ENCODE measurements around the gene SOHLH2.

SOHLH2 gene, protein sequence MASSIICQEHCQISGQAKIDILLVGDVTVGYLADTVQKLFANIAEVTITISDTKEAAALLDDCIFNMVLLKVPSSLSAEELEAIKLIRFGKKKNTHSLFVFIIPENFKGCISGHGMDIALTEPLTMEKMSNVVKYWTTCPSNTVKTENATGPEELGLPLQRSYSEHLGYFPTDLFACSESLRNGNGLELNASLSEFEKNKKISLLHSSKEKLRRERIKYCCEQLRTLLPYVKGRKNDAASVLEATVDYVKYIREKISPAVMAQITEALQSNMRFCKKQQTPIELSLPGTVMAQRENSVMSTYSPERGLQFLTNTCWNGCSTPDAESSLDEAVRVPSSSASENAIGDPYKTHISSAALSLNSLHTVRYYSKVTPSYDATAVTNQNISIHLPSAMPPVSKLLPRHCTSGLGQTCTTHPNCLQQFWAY

DNA sequence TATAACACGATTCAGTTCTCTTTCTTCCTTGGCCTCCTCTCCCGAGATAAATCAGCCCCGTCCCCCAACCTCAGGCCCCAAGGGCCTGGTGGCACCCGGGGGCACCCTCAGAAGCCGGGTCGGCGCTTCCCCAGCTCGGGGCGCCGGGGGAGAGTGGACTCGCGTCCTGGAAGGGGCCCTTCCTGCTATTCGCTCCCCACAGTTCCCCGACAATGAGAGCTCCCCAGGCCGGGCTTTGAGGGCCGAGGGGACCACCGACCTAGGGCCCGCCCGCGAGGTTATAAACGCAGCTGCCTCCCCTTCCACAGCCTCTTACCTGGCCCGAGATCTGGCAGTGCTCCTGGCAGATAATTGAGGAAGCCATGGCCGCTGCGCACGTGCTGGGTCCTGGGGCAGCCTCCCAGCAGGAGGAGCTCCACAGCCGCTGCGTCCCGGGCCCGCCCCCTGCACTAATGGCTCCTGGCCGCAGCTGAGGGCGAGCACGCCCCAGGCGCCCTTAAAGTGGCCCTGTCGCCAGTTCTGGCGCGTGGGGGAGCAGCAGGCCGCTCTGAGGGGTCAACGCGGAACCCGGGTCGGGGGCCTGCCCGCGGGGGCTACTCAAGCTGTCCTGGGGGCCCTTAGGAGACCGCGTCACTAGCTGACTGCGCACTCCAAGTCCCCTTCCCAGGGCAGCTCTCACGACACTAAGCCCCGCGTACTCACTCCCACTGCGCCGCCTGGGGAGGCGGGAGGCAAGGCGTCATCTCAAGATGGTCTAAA is at the start of gene SOHLH2:
SOHLH2 (minus strand) TSS at position 394 of the 759 bp plus-strand sequence; CDS start at position 364, 30 bp downstream.
- DNase-seq = no peak

DNA sequence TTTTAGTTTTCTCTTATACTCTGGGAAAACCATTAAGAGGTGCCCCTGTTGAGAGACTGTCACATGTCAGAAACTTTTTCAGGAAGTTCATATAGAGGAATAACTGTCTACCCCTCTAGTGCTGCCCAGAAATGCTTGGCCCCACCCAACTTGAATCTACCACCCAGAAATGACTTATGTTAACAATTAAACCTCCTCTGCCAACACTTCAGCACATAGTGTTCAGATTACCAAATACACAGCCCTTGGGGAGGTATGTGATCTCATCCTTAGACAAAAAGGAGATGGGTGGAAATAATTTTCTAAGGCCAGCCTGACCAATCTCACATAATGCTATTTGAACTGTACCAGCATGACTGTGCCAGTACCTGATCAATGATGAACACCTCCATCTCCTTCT is 47.6 kb upstream of the SOHLH2 start:
- no peak for DNase-seq

DNA sequence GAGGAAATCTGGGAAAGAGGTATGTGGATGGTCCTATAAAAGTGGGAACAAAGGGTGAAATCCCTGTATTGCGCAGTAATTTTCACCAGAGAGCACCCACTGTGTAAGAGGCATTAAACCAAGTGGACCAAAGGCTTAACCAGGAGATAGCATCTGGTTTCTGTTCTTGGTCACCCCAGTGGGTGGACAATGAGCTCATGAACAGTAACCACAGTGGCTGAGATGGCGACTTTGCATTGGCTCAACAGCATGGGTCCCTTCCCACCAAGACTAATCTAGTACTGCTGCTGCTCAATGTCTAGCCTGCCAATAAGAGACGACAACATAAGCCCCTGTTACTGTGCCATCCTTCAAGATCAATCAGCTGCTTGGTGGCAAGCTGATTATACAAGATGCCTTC is 46.7 kb upstream of the SOHLH2 start:
- DNase-seq = no peak

DNA sequence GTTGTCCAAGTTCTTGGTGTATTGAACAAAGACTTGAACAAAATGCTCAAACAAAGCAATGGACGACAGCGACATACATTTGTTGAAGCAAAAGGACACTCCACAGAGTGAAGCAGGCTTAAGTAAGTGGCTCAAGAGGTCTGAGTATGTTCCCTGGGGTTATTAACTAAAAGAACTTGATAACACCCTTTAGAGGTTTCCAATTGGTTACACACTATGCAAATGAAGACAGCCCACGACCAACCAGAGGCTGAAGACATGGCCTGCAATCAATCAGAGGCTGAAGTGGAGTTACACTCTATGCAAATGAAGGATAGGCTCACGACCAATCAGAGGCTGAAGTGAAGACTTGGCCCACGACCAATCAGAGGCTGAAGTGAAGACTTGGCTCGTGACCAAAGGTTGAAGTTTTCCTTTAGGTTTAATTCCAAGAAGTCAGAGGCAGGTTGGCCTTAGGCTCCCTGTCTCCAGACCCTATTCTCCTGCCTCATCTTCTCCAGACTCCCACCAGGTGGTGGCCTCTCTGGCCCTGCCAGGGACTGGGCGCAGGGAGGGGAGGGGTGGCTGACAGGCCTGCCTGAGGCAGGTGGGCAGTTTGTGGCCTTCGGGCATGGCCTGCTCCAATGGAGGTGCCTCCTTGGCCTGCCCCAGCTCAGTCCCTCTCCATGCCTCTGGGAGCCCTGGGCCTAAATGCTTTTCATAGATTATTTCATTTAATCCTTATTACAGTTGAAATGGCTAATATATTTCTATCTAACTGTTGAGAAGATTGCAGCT is 45.2 kb upstream of the SOHLH2 start:
- DNase-seq = no peak

DNA sequence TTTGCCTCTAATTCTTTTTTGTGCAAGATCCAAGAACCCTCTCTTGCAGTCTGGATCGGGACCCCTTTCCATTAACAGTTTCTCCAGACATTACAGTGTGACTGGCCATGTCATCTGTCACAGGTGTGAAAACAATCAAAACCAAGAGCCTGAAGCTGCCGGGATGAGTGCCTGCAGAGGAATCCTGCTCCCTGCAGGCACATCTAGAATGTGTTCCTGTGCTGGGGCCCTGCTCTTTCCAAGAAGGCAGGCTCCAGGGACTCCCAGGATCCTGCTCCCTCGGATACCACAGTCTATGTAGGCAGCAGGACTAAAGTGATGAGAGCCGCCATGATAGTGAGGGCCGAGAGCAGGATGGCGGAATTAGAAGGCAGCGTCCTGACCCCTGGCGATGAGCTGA is 44.5 kb upstream of the SOHLH2 start:
- no peak for DNase-seq

DNA sequence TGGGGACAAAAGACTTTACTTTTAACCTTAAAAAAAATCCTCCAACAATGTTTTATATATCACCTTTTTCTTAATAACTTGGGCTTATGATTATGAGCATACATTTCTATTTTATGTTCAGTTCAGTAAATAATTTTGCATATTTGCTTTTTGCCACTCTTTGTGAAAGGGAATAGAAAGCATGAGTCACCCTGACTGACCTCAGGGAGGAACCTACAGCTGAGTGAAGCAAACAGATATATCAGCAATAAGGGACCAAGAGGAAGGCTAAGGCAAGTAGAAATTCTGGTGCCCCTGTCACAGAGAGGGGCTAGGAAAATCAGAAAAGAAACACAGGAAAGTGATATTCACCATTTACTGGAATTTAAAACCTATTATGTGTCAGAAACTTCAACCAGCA is 37.2 kb upstream of the SOHLH2 start:
- DNase-seq = no peak

DNA sequence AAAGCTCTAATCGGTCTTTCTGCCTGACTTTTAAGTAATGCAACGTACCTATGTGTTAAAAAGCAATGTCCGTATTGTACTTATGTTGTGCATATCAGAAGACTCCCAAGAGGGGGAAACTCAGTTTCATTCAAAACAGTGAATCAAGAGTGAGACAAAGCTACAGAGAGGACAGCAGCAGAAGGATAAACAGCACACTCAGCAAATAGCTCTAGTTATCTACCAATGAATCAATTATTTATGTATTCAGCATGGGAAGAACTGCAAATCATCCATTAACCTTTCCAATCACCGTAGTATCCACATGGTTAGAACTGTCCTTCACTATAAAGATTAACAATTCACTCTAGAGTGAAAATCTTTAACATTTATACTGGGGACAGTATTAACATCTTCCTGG is 36.7 kb upstream of the SOHLH2 start:
- no peak for DNase-seq

DNA sequence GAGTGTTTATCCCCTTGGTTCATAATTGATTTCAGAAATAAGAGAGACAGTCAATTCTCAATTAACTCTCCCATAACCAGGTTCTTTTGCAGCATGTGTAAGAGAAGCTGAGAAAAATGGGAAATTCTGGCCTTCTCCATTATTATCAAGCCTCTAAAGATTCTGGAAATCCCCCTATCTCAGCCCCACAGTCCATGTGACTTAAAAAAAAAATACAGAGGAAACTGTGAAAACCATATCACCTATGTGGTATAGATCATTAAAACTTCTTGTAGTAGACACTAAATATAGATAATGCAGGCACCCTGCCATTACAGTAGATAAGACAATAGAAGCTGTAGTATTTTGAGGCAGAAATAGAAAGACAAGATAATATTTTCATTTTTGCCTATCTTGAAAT is 34.3 kb upstream of the SOHLH2 start:
- no peak for DNase-seq

DNA sequence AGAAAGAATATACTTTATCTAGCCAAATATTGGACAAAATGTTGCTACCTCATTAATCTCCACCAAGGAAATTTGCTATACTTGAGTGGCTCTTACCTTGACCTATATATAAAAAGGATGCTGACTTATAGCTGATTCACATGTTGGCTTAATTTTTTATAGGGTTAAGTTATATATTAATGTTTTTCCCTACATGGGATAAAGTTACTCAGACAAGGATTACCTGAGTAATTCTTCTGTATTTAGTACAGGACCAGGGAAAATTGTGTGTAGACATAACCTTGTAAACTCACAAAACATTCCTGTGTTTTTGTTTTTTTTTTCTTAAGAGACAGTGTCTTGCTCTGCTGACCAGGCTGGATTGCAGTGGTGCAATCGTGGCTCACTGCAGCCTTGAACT is 30.6 kb upstream of the SOHLH2 start:
- no peak for DNase-seq

DNA sequence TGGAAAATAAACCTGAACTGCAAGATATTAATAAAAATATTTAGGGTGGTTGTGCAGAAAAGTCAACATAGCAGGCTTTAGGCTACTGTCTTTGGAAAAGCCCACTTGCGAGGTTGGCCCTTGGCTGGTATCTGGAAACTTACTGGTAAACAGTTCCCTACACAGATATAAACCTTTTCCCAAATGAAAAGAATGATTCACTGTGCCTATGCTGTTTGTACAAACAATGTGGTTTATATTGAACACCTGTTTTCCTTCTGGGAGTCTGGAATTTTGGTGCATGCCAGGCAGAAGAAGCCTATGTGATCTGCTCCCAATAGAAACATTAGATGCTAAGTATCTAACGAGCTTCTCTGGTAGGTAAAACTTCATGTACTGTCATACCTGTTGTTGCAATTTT is 29.7 kb upstream of the SOHLH2 start:
- no peak for DNase-seq

DNA sequence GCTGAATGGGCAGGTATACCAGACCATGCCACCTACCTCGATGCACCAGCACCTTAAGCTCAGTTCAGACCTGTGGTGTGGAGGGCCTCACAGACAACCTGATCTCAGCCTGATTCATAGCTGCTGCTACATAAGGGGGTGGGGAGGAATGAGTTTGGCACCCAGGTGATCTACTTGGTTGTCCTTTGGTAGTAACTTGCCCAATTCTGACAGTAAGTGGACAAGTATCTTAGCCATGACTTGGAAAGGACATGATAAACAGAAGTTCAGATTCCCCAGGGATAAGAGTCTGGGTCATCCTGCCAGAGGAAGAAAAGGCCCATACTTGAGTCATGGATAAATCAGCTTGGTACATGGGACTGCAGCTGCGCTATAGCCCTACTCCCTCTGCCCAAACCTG is 28.4 kb upstream of the SOHLH2 start:
- DNase-seq = no peak

DNA sequence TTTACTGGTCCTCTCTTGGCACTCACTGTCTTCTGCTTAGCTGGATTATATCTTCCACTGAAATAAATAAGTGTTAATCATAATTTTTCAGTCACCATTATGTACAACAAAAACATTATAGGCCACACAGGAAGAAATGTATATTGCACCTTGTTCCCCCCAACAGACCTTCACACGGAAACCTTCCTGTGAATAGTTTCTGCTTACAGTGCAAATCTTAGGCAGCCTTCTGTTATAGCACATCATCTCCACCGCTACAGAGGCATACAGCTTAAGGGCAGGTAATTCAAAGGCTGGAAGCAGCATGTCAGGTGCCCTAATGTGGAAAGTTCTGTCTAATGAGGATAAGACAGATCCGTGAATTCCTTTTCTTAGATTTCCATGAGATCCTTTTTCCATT is 16.9 kb upstream of the SOHLH2 start:
- DNase-seq = no peak

DNA sequence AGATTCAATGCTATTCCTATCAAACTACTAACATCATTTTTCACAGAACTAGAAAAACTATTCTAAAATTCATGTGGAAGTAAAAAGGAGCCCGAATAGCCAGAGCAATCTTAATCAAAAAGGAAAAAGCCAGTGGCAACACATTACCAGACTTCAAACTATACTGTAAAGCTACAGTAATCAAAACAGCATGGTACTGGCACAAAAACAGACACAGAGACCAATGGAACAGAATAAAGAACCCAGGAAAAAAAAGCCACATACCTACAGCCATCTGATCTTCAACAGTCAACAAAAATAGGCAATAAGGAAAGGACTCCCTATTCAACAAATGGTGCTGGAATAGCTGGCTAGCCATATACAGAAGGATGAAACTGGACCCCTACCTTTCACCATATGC is 10.4 kb upstream of the SOHLH2 start:
- DNase-seq = no peak

DNA sequence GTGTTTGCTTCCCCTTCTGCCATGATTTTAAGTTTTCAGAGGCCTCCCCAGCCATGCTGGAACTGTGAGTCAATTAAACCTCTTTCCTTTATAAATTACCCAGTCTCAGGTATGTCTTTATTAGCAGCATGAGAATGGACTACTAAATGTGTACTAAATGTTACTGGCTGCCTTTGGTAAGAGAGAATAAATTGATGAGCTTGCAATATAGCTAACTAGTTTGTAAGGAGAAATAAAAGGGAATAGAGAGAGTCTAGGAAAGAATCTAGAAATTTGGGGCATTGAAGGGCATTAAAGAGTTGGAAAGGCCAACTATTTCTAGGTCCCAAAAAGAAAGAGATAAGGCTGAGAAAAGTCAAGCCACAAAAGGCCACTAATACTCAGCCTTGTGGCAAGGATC is 5.5 kb upstream of the SOHLH2 start:
- DNase-seq = no peak

DNA sequence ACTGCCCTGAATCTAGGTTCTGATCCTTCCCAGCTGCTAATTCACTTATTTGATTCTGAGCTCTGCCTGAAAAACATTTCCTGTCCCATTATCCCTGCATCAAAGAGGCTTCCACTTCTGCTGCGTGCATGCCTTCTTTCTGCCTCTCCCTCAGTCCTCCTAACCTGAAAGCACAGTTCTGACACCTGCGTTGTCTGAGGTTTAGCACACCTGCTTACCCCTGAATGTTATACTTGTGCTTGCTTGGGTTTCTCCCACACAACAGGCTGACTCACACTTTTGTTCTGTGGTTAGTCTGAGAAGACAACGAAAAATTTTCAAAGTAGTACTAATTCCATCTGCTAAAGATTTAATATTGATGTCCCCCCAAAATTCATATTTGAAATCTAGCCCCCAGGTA is 3.1 kb upstream of the SOHLH2 start:
- DNase-seq = no peak

DNA sequence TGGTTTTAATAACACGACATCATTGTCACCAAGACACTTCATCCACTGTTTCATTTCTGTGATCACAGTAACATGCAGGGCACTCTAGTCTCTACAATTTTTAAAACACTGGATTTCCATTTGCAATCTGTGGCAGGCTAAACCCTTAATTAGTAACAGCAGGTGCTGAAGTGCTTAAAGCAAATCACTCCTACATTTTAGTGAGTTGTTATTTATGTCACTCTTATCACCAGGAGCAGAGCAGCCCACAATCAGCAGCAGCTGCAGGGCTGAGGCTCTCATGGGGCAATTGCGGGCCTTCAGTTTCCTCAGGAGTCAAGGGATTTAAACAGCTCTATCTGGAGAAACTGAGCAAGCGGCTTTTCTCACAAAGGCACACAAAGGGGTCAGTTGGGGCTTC is 1.6 kb downstream of the SOHLH2 start:
- no peak for DNase-seq

DNA sequence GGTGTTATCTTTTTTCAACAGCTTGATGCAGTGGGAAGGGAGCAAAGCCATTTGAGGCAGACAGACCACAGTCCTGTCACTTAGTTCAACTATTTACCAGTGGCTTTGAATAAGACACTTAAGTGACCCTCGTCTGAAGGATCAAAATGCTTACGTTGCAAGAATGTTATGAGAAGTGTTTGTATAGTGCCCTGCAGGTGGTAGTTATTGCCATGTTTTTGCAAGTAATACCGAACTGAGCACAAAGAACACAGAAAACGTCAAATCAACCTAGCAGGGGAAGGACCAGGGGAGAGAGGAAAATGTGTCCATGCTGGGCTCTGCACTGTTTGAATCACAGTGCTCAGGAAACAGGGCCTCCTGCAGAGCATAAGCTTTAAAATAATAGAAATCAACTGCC is 2.8 kb downstream of the SOHLH2 start:
- DNase-seq = no peak

DNA sequence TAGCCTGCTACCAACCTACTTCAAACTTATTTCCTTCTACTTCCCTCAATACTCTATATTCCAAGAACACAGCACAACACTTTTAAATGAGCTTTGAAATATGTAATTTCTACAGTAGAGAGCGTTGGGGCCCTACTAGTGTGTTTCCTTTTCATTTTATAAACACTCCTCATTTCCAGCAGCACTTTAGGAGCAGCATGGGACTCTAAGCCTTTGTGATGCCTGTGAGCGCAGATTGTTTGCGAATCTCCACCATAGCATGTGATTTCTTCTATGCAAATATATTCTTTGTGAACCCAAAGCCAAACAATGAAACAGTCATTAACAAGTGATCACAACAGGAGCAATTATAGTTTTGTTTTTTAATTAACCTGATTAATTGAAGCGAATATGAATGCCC is 3.6 kb downstream of the SOHLH2 start:
- DNase-seq = no peak

DNA sequence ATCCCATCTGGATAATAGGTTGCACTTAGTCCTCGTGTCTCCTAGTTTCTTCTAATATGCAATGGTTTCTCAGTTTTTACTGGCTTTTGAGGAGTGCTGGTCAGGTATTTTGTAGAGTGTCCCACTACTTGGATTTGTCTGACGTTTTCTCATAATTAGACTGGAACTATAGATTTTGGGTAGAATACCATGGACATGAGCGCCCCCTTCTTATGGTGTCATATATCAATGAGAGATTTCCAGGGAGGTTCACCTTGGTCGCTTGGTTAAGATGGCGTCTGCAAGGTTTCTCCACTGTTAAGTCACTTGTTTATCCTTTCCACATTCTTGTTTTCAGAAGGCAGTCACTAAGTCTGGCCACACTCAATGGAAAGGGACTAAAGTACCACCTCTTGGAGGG is 6.7 kb downstream of the SOHLH2 start:
- no peak for DNase-seq

DNA sequence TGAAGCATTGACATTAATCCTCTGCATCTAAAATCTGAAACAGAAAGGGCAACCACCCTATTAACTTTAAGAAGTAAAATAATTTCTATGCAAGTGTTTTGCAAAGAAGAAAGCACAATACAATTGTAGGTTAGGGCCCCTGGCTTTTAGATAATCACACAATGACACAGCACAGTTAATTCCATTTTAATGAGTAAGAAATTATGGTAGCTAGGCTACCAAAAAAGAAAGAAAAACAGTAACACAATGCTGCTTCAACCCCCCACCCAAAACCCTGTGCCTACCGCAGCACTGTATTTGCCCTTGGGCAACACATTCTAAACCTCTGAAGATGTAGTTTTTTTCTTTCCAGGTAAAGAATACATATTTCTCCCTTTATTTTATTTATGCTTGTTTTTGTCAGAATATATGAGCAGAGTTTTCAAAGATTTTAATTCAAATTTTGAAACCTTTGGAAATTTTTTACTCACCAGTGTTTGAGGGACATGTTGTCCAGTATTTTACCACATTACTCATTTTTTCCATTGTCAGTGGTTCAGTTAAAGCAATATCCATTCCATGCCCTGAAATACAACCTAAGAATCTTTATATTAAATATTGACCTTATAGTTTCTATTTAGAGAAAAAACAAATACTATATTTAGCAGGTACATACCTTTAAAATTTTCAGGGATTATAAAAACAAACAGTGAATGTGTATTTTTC is 21.1 kb downstream of the SOHLH2 start:
- DNase-seq = no peak

DNA sequence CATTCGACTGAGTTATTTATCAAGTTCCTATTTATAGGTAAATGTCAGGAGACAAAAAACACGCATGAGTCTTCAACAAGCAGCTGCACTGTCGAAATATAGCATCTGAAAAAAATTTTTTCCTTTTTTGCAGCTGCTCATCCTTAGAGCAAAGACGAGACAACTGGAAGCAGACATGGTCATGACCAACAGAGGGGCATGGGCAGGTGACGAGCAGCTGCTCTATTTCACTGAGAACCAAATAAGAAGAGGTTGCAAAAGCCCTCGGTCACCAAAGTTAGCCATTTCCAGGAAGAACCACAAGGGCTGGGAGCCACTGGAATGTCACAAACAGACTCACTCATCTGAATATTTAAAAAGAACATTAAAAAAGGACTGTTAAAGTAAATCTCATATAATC is 22.2 kb downstream of the SOHLH2 start:
- no peak for DNase-seq

DNA sequence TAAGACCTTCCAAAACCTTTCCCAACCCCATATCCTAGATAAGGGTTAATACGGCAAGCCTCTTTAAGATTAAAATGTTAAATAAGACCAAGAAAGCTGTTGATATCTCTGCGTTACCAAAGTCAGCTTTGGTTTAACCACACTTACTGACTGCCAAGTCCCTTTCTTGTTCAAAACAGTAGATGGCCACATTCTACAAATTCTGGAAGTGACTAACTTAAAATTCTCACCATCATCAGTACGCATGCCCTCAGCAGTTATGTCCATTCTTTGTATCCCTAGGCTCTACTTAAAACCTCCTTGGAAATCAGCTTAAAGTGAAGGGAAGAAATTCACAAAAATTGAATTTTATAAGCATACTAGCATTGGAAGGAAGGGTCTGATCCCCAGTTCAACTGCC is 23.6 kb downstream of the SOHLH2 start:
- no peak for DNase-seq

DNA sequence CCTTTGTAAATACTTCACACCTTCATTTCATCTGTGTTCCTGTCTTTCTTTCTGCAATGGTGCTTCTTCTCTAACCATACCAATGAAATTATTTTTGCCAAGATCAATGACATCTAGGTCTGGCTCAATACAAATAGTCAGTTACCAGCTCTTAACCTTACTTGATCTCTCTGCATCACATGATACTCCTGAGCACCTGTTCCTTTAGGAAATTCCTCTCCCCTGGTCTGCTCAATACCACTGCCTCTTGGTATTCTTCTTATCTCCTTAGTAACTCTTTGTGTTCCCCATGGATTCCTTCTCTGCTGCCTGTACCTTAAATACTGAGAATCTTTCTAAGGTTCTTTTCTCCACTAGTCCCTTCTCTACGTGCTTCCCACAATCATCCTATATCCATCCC is 25.9 kb downstream of the SOHLH2 start:
- no peak for DNase-seq

All from activated T-cell treated with anti-CD3 and anti-CD28 coated beads, Interleukin-2, amount 50 U/mL, for 48 hours (primary cell).